Kidney (tissue), 14 donors: Measurements from ENCODE around the gene JUNB. TPM values are rescaled to one million over a fixed set of nuclear protein-coding genes. Genes with fewer than 3 reads are reported as not detected.
A peak's percentile ranks its signal among the peaks of the same experiment; 100 is the strongest.

Source experiments
- DNase-seq, 5 donors: peaks; one replicate each; pipeline ENCODE4 v3.0.0-alpha.2; 2013 to 2020
- FAIRE-seq: peaks from 2 replicates; lab custom pipeline; 2012; peaks lifted over from hg19 to GRCh38; lab: Jason Lieb, UNC
- H3K27ac ChIP-seq, 2 donors: one replicate each; pipeline ENCODE4 v1.7.0; 2013; ENCODE audit warnings: low read depth in 2 of 2, low read length in 2 of 2, inconsistent platforms in 1 of 2
- H3K27me3 ChIP-seq: one replicate; pipeline ENCODE4 v1.7.1; 2013; ENCODE audit warnings: low read length, inconsistent platforms; ENCODE audit not compliant: control insufficient read depth, insufficient read depth
- H3K36me3 ChIP-seq, 3 donors: one replicate each; pipeline versions ENCODE4 v1.7.0 to v1.7.1; 2013; ENCODE audit warnings: low read length in 3 of 3, control low read depth in 1 of 3, inconsistent platforms in 1 of 3; ENCODE audit not compliant: insufficient read depth in 3 of 3, control insufficient read depth in 2 of 3
- H3K4me1 ChIP-seq, 3 donors: one replicate each; pipeline versions ENCODE4 v1.7.0 to v1.7.1; 2013; ENCODE audit warnings: low read length in 3 of 3, inconsistent platforms in 1 of 3, low read depth in 1 of 3; ENCODE audit not compliant: control insufficient read depth in 2 of 3, insufficient read depth in 2 of 3
- H3K4me3 ChIP-seq, 3 donors: one replicate each; pipeline versions ENCODE4 v1.7.0 to v1.8.1; 2013; ENCODE audit warnings: low read length in 3 of 3, control low read depth in 1 of 3, inconsistent platforms in 1 of 3
- H3K9ac ChIP-seq, 3 donors: one replicate each; pipeline versions ENCODE4 v1.7.0 to v1.7.1; 2013; ENCODE audit warnings: low read length in 3 of 3, control low read depth in 1 of 3, inconsistent platforms in 1 of 3
- H3K9me3 ChIP-seq, 3 donors: one replicate each; pipeline versions ENCODE4 v1.7.0 to v1.7.1; 2013; ENCODE audit warnings: low read length in 3 of 3, control low read depth in 1 of 3, inconsistent platforms in 1 of 3; ENCODE audit not compliant: control insufficient read depth in 2 of 3, insufficient read depth in 1 of 3
- intact Hi-C: fragments of 100-400 bp; cut with DNase I; formaldehyde crosslinking; loops from one replicate; pipeline ENCODE4 v1.11.1; 2022
- polyA plus RNA-seq: library from polyadenylated mRNA; stranded (reverse); fragments of 350-450 nt; fragmentation: Illumina TruSeq; extraction: RNeasy Lipid Tissue Mini Kit (QIAGEN cat#74804); gene quantifications from one replicate; pipeline ENCODE4 v1.2.3, GENCODE V29; 2014; ENCODE audit warnings: low read depth, low replicate concordance; ENCODE audit not compliant: insufficient read depth
- total RNA-seq: library from RNA; stranded (reverse); fragmentation: NEBNext Ultra II Directional; extraction: Animal tissue kit (Norgen Biotek cat#: 25700); gene quantifications from one replicate; pipeline ENCODE4 v1.2.1, GENCODE V29; 2021
- TF ChIP-seq, protein P1 (sequence below): IDR thresholded peaks from 3 replicates; pipeline ENCODE4 v1.5.1; 2012; ENCODE audit warnings: mild to moderate bottlenecking, moderate library complexity, borderline replicate concordance; ENCODE audit not compliant: insufficient read depth; ENCODE audit errors: extremely low read depth
- donor health status: control.
- donor health status: control.
- donor health status: control.
- donor health status: control.
- donor health status: control.
- donor health status: DM: yes; HTN: yes; CAD: no.
- donor health status: Normal renal cell carcinoma (clear cell type).

JUNB gene
- total and polyA plus RNA-seq, 2 donors from 2014 or later = 128 to 142 TPM

DNA sequence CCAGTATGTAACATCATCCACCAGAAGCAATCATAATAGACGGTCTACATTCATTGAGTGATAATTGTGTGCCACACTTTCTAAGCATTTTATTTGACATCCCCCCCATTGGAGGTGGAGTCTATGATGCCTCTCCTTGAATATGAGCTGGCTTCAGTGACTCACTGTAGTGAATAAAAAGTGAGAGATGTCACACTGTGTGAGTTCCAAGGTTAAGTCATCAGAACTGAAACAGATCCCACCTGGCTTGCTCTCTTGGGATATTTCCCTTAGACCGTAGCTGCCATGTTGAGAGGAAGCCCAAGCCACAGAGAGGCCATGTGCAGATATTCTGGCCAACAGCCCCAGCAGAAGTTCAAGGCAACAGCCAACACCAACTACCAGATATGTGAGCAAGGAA is 30.5 kb downstream of the JUNB start:
- H3K27me3 ChIP-seq = no peaks in the 10 kb centered on the region
- no peak for DNase-seq
- H3K4me1 ChIP-seq = no peaks in the 10 kb centered on the region
- TF ChIP-seq, protein P1, sequence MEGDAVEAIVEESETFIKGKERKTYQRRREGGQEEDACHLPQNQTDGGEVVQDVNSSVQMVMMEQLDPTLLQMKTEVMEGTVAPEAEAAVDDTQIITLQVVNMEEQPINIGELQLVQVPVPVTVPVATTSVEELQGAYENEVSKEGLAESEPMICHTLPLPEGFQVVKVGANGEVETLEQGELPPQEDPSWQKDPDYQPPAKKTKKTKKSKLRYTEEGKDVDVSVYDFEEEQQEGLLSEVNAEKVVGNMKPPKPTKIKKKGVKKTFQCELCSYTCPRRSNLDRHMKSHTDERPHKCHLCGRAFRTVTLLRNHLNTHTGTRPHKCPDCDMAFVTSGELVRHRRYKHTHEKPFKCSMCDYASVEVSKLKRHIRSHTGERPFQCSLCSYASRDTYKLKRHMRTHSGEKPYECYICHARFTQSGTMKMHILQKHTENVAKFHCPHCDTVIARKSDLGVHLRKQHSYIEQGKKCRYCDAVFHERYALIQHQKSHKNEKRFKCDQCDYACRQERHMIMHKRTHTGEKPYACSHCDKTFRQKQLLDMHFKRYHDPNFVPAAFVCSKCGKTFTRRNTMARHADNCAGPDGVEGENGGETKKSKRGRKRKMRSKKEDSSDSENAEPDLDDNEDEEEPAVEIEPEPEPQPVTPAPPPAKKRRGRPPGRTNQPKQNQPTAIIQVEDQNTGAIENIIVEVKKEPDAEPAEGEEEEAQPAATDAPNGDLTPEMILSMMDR = no peak
- no peak overlapping the region for H3K9ac ChIP-seq
- no peak overlapping the region for H3K4me3 ChIP-seq
- no peaks in the 10 kb centered on the region for H3K36me3 ChIP-seq
- no peaks in the 10 kb centered on the region for H3K9me3 ChIP-seq
- H3K27ac ChIP-seq = no peak overlapping the region
- FAIRE-seq = no peak
- intact Hi-C loops = no loop called here

DNA sequence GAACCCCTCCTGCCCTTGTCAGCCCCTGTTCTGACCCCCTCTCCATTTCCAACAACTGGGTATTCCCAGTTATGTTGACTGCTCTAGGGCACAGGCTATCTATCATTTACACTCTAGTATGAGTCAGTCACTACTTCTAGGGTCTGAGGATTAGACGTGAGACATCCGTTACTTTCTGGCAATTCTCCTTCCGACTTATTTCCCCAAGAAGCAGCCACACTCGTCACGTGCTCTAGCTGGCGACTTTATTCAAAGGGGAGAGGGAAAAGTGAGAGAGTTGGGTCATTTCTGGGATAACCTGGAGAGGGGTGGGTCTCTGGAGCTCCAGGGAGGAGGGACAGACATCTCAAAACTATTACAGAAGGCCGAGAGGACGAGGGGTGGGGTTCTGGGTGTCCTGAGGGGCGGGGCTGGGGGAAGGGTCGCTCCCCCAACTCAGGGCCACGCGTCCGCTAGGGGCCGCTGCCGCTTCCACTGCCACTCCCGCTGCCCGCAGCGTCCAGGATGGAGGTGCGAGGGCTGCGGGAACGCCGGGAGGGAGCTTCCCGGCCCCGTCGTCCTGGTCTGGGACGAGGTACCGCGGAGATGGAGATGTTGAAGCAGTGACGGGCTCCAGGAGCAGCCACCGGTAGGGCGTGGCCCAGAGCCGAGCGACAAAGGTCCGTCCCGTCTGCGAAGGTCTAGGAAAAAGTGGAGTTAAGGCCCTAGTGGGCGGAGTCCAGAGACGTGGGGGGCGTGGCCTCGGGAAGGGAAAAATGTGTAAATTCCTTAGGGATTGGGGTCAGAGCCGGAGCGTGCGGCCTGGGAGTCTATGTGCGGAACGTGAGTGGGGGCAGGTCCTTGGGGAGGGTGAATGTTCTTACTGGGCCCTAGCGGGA is 34.2 kb downstream of the JUNB start:
- TF ChIP-seq, protein P1 = peak; percentile 4
- no peak overlapping the region for H3K27ac ChIP-seq
- peaks cover 0 to 2% (median 0%) of the 10 kb centered on the region in 3 donors for H3K4me1 ChIP-seq
- H3K36me3 ChIP-seq = no peaks in the 10 kb centered on the region
- DNase-seq (peak in 2 of 5 donors; percentile 44 to 57), FAIRE-seq (no peak)
- no peaks in the 10 kb centered on the region for H3K9me3 ChIP-seq
- no peaks in the 10 kb centered on the region for H3K27me3 ChIP-seq
- no peak overlapping the region for H3K4me3 ChIP-seq
- intact Hi-C loops = no loop called here
- H3K9ac ChIP-seq = no peak overlapping the region

DNA sequence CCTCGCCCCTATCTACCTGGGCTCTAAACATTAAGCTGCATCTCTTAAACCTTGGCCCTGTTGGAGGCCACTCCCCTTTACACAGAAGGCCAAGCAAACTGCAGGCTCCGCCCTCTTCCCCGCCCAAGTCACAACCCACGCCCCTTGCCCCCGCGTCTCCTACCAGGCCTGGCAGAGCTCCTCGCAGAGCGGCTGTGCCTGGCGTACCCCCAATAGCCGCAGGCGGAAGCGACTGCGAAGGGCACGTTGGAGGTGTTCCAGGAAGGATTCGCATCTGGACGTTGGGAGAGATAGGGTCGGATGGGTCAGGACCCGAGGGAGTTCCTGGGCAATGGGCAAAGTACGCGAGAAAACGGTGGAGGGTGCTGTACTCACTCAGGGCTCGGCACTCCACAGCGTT is 37.2 kb downstream of the JUNB start:
- DNase-seq = peak in 1 of 5 donors; percentile 56
- Histone ChIP-seq H3K9me3 (no peaks in the 10 kb centered on the region), H3K4me3 (no peak overlapping the region), H3K9ac (no peak overlapping the region), H3K27ac (no peak overlapping the region), H3K4me1 (peaks cover 0 to 6% (median 0%) of the 10 kb centered on the region in 3 donors), H3K36me3 (no peaks in the 10 kb centered on the region), H3K27me3 (peaks cover 8% of the 10 kb centered on the region)
- TF ChIP-seq, protein P1 = no peak
- no peak for FAIRE-seq
- intact Hi-C loops = no loop called here
